SH-SY5Y (cell line): Measurements from ENCODE around the gene TGFA.

Experiments
- GATA2 ChIP-seq: IDR thresholded peaks from 2 replicates; pipeline ENCODE4 v1.6.1; 2011; ENCODE audit warnings: mild to moderate bottlenecking, low read depth, low read length
- GATA3 ChIP-seq: IDR thresholded peaks from 2 replicates; pipeline ENCODE4 v1.6.1; 2011; ENCODE audit warnings: low read depth, mild to moderate bottlenecking, low read length, moderate library complexity

GRCh38 chr2:70479816-70480215 is 73.8 kb downstream of the TGFA start:
- no peak for TF ChIP-seq GATA3
- no peak for TF ChIP-seq GATA2
